Measurements from ENCODE around the gene CFAP99. TPM values are rescaled to one million over a fixed set of nuclear protein-coding genes. Genes with fewer than 3 reads are reported as not detected.

CFAP99 gene
- total and polyA plus RNA-seq, 2 experiments from 2014 or later, result not detected

- Mint-ChIP-seq H3K9me3 (no peaks in the 10 kb centered on the region), H3K36me3 (ENCODE audit: low read depth) (peaks cover 56% of the 10 kb centered on the region), H3K27ac (peak overlapping the region; percentile 72), H3K4me3 (no peak overlapping the region), H3K4me1 (peaks cover 26% of the 10 kb centered on the region), H3K27me3 (ENCODE audit: insufficient read depth, low read depth, poor library complexity) (peaks cover 5% of the 10 kb centered on the region)
- Histone ChIP-seq H3K9me2 (ENCODE audit: insufficient read depth) (no peaks in the 10 kb centered on the region), H3K27me3 (ENCODE audit: insufficient read depth) (no peaks in the 10 kb centered on the region), H2AFZ (no peak overlapping the region), H3F3A (replicated peaks; ENCODE audit: low read depth) (peaks cover 15% of the 10 kb centered on the region; the same call in 1 of the 2 replicates), H3K79me2 (replicated peaks; ENCODE audit: insufficient read depth) (peaks cover 99% of the 10 kb centered on the region), H3K4me1 (ENCODE audit: insufficient read depth) (peaks cover 11% of the 10 kb centered on the region), H3K36me3 (ENCODE audit: insufficient read depth) (peaks cover 29% of the 10 kb centered on the region), H4K20me1 (replicated peaks; ENCODE audit: insufficient read depth) (peaks cover 80% of the 10 kb centered on the region), H3K4me2 (no peak overlapping the region), H3K27ac (ENCODE audit: low read depth) (peak overlapping the region; percentile 63; the same call in 1 of the 2 replicates), H3K4me3 (no peak overlapping the region)
- TF ChIP-seq ETS1 (IDR thresholded peaks at IDR 0.05) (no peak), EZH2phosphoT487 (IDR thresholded peaks at IDR 0.05; ENCODE audit: unreplicated experiment) (no peak), POLR2AphosphoS5 (IDR thresholded peaks at IDR 0.05; ENCODE audit: low read depth) (no peak), NANOG (IDR thresholded peaks at IDR 0.05; ENCODE audit: borderline replicate concordance) (no peak), ZNF331 (CRISPR knock-in tag; IDR thresholded peaks at IDR 0.05; ENCODE audit: low read depth) (no peak), ZNF114 (CRISPR knock-in tag; IDR thresholded peaks at IDR 0.05) (no peak), EZH2 (IDR thresholded peaks at IDR 0.05; ENCODE audit: low read depth, unreplicated experiment) (no peak), JUNB (IDR thresholded peaks at IDR 0.05; ENCODE audit: unreplicated experiment) (no peak)
- TF ChIP-seq, protein P1, sequence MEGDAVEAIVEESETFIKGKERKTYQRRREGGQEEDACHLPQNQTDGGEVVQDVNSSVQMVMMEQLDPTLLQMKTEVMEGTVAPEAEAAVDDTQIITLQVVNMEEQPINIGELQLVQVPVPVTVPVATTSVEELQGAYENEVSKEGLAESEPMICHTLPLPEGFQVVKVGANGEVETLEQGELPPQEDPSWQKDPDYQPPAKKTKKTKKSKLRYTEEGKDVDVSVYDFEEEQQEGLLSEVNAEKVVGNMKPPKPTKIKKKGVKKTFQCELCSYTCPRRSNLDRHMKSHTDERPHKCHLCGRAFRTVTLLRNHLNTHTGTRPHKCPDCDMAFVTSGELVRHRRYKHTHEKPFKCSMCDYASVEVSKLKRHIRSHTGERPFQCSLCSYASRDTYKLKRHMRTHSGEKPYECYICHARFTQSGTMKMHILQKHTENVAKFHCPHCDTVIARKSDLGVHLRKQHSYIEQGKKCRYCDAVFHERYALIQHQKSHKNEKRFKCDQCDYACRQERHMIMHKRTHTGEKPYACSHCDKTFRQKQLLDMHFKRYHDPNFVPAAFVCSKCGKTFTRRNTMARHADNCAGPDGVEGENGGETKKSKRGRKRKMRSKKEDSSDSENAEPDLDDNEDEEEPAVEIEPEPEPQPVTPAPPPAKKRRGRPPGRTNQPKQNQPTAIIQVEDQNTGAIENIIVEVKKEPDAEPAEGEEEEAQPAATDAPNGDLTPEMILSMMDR (conservative IDR thresholded peaks at IDR 0.05; ENCODE audit: low read depth in 2 of 2), result no peak
- ATAC-seq (no peak), DNase-seq (ENCODE audit: low spot score) (no peak)
Observed at GRCh38 chr4:2489841-2490552, 71.2 kb downstream of the CFAP99 start.

- DNase-seq (ENCODE audit: low spot score), result no peak
- no peak for ATAC-seq
- Histone ChIP-seq H3K4me3 (no peak overlapping the region), H3K79me2 (replicated peaks; ENCODE audit: insufficient read depth) (peaks cover 91% of the 10 kb centered on the region), H3K27ac (ENCODE audit: low read depth) (no peak overlapping the region), H4K20me1 (replicated peaks; ENCODE audit: insufficient read depth) (peaks cover 61% of the 10 kb centered on the region), H2AFZ (no peak overlapping the region), H3K27me3 (ENCODE audit: insufficient read depth) (no peaks in the 10 kb centered on the region), H3K36me3 (ENCODE audit: insufficient read depth) (peaks cover 52% of the 10 kb centered on the region), H3K4me1 (ENCODE audit: insufficient read depth) (no peaks in the 10 kb centered on the region), H3K4me2 (no peak overlapping the region), H3K9me2 (ENCODE audit: insufficient read depth) (no peaks in the 10 kb centered on the region), H3F3A (replicated peaks; ENCODE audit: low read depth) (peaks cover 25% of the 10 kb centered on the region)
- Mint-ChIP-seq H3K27me3 (ENCODE audit: insufficient read depth, low read depth, poor library complexity) (peaks cover 1% of the 10 kb centered on the region), H3K27ac (no peak overlapping the region), H3K4me3 (no peak overlapping the region), H3K36me3 (ENCODE audit: low read depth) (peaks cover 84% of the 10 kb centered on the region), H3K9me3 (no peaks in the 10 kb centered on the region), H3K4me1 (peaks cover 7% of the 10 kb centered on the region; the same call in 2 of the 3 replicates)
- TF ChIP-seq, protein P2, sequence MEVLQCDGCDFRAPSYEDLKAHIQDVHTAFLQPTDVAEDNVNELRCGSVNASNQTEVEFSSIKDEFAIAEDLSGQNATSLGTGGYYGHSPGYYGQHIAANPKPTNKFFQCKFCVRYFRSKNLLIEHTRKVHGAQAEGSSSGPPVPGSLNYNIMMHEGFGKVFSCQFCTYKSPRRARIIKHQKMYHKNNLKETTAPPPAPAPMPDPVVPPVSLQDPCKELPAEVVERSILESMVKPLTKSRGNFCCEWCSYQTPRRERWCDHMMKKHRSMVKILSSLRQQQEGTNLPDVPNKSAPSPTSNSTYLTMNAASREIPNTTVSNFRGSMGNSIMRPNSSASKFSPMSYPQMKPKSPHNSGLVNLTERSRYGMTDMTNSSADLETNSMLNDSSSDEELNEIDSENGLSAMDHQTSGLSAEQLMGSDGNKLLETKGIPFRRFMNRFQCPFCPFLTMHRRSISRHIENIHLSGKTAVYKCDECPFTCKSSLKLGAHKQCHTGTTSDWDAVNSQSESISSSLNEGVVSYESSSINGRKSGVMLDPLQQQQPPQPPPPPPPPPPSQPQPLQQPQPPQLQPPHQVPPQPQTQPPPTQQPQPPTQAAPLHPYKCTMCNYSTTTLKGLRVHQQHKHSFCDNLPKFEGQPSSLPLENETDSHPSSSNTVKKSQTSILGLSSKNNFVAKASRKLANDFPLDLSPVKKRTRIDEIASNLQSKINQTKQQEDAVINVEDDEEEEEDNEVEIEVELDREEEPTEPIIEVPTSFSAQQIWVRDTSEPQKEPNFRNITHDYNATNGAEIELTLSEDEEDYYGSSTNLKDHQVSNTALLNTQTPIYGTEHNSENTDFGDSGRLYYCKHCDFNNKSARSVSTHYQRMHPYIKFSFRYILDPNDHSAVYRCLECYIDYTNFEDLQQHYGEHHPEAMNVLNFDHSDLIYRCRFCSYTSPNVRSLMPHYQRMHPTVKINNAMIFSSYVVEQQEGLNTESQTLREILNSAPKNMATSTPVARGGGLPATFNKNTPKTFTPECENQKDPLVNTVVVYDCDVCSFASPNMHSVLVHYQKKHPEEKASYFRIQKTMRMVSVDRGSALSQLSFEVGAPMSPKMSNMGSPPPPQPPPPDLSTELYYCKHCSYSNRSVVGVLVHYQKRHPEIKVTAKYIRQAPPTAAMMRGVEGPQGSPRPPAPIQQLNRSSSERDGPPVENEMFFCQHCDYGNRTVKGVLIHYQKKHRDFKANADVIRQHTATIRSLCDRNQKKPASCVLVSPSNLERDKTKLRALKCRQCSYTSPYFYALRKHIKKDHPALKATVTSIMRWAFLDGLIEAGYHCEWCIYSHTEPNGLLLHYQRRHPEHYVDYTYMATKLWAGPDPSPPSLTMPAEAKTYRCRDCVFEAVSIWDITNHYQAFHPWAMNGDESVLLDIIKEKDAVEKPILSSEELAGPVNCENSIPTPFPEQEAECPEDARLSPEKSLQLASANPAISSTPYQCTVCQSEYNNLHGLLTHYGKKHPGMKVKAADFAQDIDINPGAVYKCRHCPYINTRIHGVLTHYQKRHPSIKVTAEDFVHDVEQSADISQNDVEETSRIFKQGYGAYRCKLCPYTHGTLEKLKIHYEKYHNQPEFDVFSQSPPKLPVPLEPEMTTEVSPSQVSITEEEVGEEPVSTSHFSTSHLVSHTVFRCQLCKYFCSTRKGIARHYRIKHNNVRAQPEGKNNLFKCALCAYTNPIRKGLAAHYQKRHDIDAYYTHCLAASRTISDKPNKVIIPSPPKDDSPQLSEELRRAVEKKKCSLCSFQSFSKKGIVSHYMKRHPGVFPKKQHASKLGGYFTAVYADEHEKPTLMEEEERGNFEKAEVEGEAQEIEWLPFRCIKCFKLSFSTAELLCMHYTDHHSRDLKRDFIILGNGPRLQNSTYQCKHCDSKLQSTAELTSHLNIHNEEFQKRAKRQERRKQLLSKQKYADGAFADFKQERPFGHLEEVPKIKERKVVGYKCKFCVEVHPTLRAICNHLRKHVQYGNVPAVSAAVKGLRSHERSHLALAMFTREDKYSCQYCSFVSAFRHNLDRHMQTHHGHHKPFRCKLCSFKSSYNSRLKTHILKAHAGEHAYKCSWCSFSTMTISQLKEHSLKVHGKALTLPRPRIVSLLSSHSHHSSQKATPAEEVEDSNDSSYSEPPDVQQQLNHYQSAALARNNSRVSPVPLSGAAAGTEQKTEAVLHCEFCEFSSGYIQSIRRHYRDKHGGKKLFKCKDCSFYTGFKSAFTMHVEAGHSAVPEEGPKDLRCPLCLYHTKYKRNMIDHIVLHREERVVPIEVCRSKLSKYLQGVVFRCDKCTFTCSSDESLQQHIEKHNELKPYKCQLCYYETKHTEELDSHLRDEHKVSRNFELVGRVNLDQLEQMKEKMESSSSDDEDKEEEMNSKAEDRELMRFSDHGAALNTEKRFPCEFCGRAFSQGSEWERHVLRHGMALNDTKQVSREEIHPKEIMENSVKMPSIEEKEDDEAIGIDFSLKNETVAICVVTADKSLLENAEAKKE (CRISPR knock-in tag; IDR thresholded peaks at IDR 0.05), result no peak
- TF ChIP-seq NANOG (IDR thresholded peaks at IDR 0.05; ENCODE audit: borderline replicate concordance), result no peak
Observed at GRCh38 chr4:2492970-2493369, 74.2 kb downstream of the CFAP99 start.

Measured in GM23338 (cell line).